Left colon (tissue), 2 donors: Measurements from ENCODE around the gene BPIFA2. TPM values are rescaled to one million over a fixed set of nuclear protein-coding genes. Genes with fewer than 3 reads are reported as not detected.

Source experiments
- ATAC-seq: fragments of 200-7000 bp; cut with Tn5 transposase; one replicate; pipeline ENCODE4 v1.9.1; 2020; ENCODE audit warnings: mild to moderate bottlenecking, moderate library complexity
- DNase-seq, 2 donors: peaks; one replicate each; pipeline ENCODE4 v3.0.0-alpha.2; 2020
- intact Hi-C, 2 donors: fragments of 100-400 bp; cut with DNase I in 1 of 2; cut with micrococcal nuclease in 1 of 2; formaldehyde crosslinking; loops; one replicate each; pipeline versions ENCODE4 v1.11.2 to v1.14.0; 2022; cut with DNase I, micrococcal nuclease
- total RNA-seq, 2 donors: library from RNA; stranded (reverse); fragmentation: NEBNext Ultra II Directional; extraction: Animal tissue kit (Norgen Biotek cat#: 25700); gene quantifications; one replicate each; pipeline ENCODE4 v1.2.1, GENCODE V29; 2021
- donor health status: DM: no; HTN: no; CAD: no.
- donor health status: DM: yes; HTN: yes; CAD: no.

BPIFA2 gene
- total RNA-seq, 2 donors from 2014 or later, result not detected

- no peak for DNase-seq
- intact Hi-C loops, result no loop called here
- no peak for ATAC-seq
Observed at GRCh38 chr20:33158637-33159385, 9.1 kb upstream of the BPIFA2 start.

GRCh38 chr20:33159713-33160112, 8.2 kb upstream of the BPIFA2 start:
- DNase-seq (no peak), ATAC-seq (no peak)
- intact Hi-C loops, result no loop called here

GRCh38 chr20:33160681-33161080, 7.3 kb upstream of the BPIFA2 start:
- DNase-seq (no peak), ATAC-seq (no peak)
- intact Hi-C loops, result no loop called here

GRCh38 chr20:33162313-33162712, 5.6 kb upstream of the BPIFA2 start:
- DNase-seq (no peak), ATAC-seq (no peak)
- intact Hi-C loops, result no loop called here

- ATAC-seq (no peak), DNase-seq (no peak)
- intact Hi-C loops, result no loop called here
Observed at GRCh38 chr20:33162753-33163152, 5.2 kb upstream of the BPIFA2 start.

- DNase-seq, result no peak
- intact Hi-C loops, result no loop called here
- no peak for ATAC-seq
Observed at GRCh38 chr20:33163856-33164762, 3.9 kb upstream of the BPIFA2 start.

GRCh38 chr20:33164763-33165095, 3.2 kb upstream of the BPIFA2 start:
- intact Hi-C loops, result no loop called here
- no peak for ATAC-seq
- DNase-seq, result no peak

- intact Hi-C loops, result no loop called here
- ATAC-seq (no peak), DNase-seq (no peak)
Observed at GRCh38 chr20:33165416-33166055, 2.4 kb upstream of the BPIFA2 start.

- ATAC-seq, result no peak
Observed at GRCh38 chr20:33166533-33167113, 1.3 kb upstream of the BPIFA2 start.

GRCh38 chr20:33169176-33169794, 1.3 kb downstream of the BPIFA2 start:
- ATAC-seq (no peak), DNase-seq (no peak)
- intact Hi-C loops, result no loop called here

More at GRCh38 chr20:33166533-33167113, 1.3 kb upstream of the BPIFA2 start:
- no peak for DNase-seq
- intact Hi-C loops, result no loop called here

GRCh38 chr20:33172781-33173180, 4.8 kb downstream of the BPIFA2 start:
- ATAC-seq, result no peak
- intact Hi-C loops, result no loop called here
- no peak for DNase-seq

GRCh38 chr20:33175123-33175522, 7.2 kb downstream of the BPIFA2 start:
- no peak for DNase-seq
- intact Hi-C loops, result no loop called here

GRCh38 chr20:33176101-33176500, 8.1 kb downstream of the BPIFA2 start:
- ATAC-seq, result no peak
- intact Hi-C loops, result no loop called here
- no peak for DNase-seq

More at GRCh38 chr20:33175123-33175522, 7.2 kb downstream of the BPIFA2 start:
- ATAC-seq, result no peak

- intact Hi-C loops, result no loop called here
- ATAC-seq, result no peak
- no peak for DNase-seq
Observed at GRCh38 chr20:33177866-33178265, 9.9 kb downstream of the BPIFA2 start.

- intact Hi-C loops, result no loop called here
- DNase-seq, result no peak
- no peak for ATAC-seq
Observed at GRCh38 chr20:33178726-33179125, 10.8 kb downstream of the BPIFA2 start.

GRCh38 chr20:33180169-33180568, 12.2 kb downstream of the BPIFA2 start:
- ATAC-seq, result no peak
- intact Hi-C loops, result no loop called here
- no peak for DNase-seq

GRCh38 chr20:33181482-33182093, 13.6 kb downstream of the BPIFA2 start:
- no peak for DNase-seq
- no peak for ATAC-seq
- intact Hi-C loops, result no loop called here

- ATAC-seq (no peak), DNase-seq (no peak)
- intact Hi-C loops, result no loop called here
Observed at GRCh38 chr20:33183312-33183711, 15.4 kb downstream of the BPIFA2 start.
